Prostate gland (tissue), 2 donors: ENCODE data around the gene PLPPR5. TPM values are rescaled to one million over a fixed set of nuclear protein-coding genes. Genes with fewer than 3 reads are reported as not detected.

Source experiments
- DNase-seq: peaks from one replicate; pipeline ENCODE4 v3.0.0-alpha.2; 2019; ENCODE audit warnings: low spot score
- H3K27ac ChIP-seq, 2 donors: fragments of 200-600 bp; sonication (generic); 2 replicates each; pipeline ENCODE4 v1.5.1; 2017 to 2019
- H3K27me3 ChIP-seq: fragments of 200-600 bp; sonication (generic); replicated peaks from 2 replicates; pipeline ENCODE4 v1.5.1; 2019; ENCODE audit not compliant: insufficient read depth
- H3K36me3 ChIP-seq, 2 donors: fragments of 200-600 bp; sonication (generic); 1 replicate in 1 of 2; 2 replicates in 1 of 2; pipeline versions ENCODE4 v1.5.1 to v1.8.1; 2017 to 2019
- H3K4me1 ChIP-seq: fragments of 200-600 bp; sonication (generic); replicated peaks from 2 replicates; pipeline ENCODE4 v1.5.1; 2019
- H3K4me3 ChIP-seq, 2 donors: fragments of 200-600 bp; sonication (generic); 2 replicates each; pipeline ENCODE4 v1.5.1; 2017 to 2019
- H3K9me3 ChIP-seq: fragments of 200-600 bp; sonication (generic); 2 replicates; pipeline ENCODE4 v1.5.1; 2017
- CTCF ChIP-seq, 4 experiments: fragments of 200-600 bp in 2 of 4; fragments of 450-650 bp in 2 of 4; sonication (generic) in 2 of 4; IDR thresholded peaks; 1 replicate in 3 of 4; 2 replicates in 1 of 4; pipeline ENCODE4 v1.5.1; 2016 to 2019; ENCODE audit warnings: antibody characterized with exemption in 4 of 4, mild to moderate bottlenecking in 2 of 4, moderate library complexity in 2 of 4
- POLR2A ChIP-seq: fragments of 450-650 bp; IDR thresholded peaks from one replicate; pipeline ENCODE4 v1.6.1; 2016; ENCODE audit warnings: antibody characterized with exemption, mild to moderate bottlenecking
- POLR2AphosphoS5 ChIP-seq: sonication (generic); formaldehyde crosslinking; IDR thresholded peaks from one replicate; pipeline ENCODE4 v1.6.1; 2017; ENCODE audit warnings: antibody characterized with exemption
- WGBS: methylation state at CpG from one replicate; pipeline ENCODE4 v1.1.5; 2018; 5-methylcytosine and 5-hydroxymethylcytosine counted together
- intact Hi-C: fragments of 100-400 bp; cut with DNase I; formaldehyde crosslinking; loops from one replicate; pipeline ENCODE4 v1.14.2; 2022
- total RNA-seq, 2 donors: library from RNA; depleted of rRNA; stranded (reverse); fragments of >200 nt; gene quantifications; one replicate each; pipeline ENCODE4 v1.1.0, GENCODE V29; 2016

PLPPR5 gene
- total RNA-seq, 2 donors from 2014 or later: 4.3 TPM; not detected in 1

GRCh38 chr1:98908980-98909379, 95.7 kb downstream of the PLPPR5 start:
- no peak for DNase-seq
- no peak overlapping the region for H3K27ac ChIP-seq
- no peaks in the 10 kb centered on the region for H3K9me3 ChIP-seq
- intact Hi-C loops: no loop called here
- H3K4me1 ChIP-seq: no peaks in the 10 kb centered on the region
- H3K36me3 ChIP-seq: no peaks in the 10 kb centered on the region
- TF ChIP-seq POLR2AphosphoS5 (no peak), CTCF (IDR thresholded peaks at IDR 0.05) (no peak), POLR2A (no peak)
- no peaks in the 10 kb centered on the region for H3K27me3 ChIP-seq
- 67% methylated on average over 1 of the region's 1 CpG for WGBS
- H3K4me3 ChIP-seq: no peak overlapping the region

GRCh38 chr1:98906809-98907208, 97.9 kb downstream of the PLPPR5 start:
- 50% methylated on average over 2 of the region's 2 CpGs for WGBS
- H3K9me3 ChIP-seq: no peaks in the 10 kb centered on the region
- no peaks in the 10 kb centered on the region for H3K27me3 ChIP-seq
- no peak overlapping the region for H3K4me3 ChIP-seq
- intact Hi-C loops: no loop called here
- TF ChIP-seq POLR2A (no peak), CTCF (IDR thresholded peaks at IDR 0.05) (no peak), POLR2AphosphoS5 (no peak)
- H3K36me3 ChIP-seq: no peaks in the 10 kb centered on the region
- DNase-seq: no peak
- H3K4me1 ChIP-seq: no peaks in the 10 kb centered on the region
- H3K27ac ChIP-seq: no peak overlapping the region

DNA sequence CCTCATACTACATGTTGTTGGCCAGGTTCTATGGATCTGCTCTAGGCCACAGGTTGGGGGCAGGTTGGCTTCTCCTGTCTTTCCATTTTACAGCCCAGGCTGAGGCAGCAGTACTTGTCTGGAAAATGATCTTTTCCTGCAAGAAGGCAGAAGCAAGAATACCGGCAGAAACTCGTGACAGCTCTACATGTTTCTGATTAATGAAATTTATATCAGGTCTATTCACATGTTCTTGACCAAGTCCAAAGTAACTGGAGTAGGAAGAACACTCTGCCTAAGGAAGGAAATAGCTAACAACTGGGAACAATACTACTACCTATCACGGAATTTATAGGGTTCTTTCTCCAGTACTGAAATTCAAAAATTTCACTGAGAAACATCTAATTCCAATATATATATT, 98.3 kb downstream of the PLPPR5 start:
- no peak for TF ChIP-seq POLR2AphosphoS5
- no peak for TF ChIP-seq CTCF (IDR thresholded peaks at IDR 0.05)
- no peak for TF ChIP-seq POLR2A
- no peak for DNase-seq
- Histone ChIP-seq H3K27ac (no peak overlapping the region), H3K27me3 (no peaks in the 10 kb centered on the region), H3K4me3 (no peak overlapping the region), H3K36me3 (no peaks in the 10 kb centered on the region), H3K9me3 (no peaks in the 10 kb centered on the region), H3K4me1 (no peaks in the 10 kb centered on the region)
- intact Hi-C loops: no loop called here
- WGBS: 80% methylated on average over 3 of the region's 3 CpGs

DNA sequence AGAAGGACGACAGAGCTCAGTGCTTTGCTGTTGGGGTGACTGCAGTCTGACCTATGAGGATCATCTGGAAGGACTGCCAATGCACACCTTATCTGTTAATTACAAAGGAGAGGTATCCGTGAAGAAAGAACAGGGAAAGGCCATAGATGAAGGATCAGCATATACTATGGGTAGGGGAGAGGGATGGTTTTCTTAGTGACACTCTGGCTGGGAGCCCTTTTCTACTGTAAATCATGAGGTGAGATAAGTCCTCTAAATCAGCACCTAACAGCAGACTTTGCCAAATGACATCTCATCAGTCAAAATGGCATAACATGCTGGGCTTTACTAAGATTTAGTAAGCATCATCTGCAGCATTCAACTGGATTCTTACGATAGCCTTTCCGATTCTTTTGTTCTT, 100.0 kb downstream of the PLPPR5 start:
- no peaks in the 10 kb centered on the region for H3K4me1 ChIP-seq
- WGBS: 84% methylated on average over 4 of the region's 4 CpGs
- no peaks in the 10 kb centered on the region for H3K27me3 ChIP-seq
- H3K4me3 ChIP-seq: no peak overlapping the region
- no peak overlapping the region for H3K27ac ChIP-seq
- TF ChIP-seq POLR2AphosphoS5 (no peak), CTCF (IDR thresholded peaks at IDR 0.05) (no peak), POLR2A (no peak)
- DNase-seq: no peak
- intact Hi-C loops: no loop called here
- H3K36me3 ChIP-seq: no peaks in the 10 kb centered on the region
- H3K9me3 ChIP-seq: no peaks in the 10 kb centered on the region

DNA sequence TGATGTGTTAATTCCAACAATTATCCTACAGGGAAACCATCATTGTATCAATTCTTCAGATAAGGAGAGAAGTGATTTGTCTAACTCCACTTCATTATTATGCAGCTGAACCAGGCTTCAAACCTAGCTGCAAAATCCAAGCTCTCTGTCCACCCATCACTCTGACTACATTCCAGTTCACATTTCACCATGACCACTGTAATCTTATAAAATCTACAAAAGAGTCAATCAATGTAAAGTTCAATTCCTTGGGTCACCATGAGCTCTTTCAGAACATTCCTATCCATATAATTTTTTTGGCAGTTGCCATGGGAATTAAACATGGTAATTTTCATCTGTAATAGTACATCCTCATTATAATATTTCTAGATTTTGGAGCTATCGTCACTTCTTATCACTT, 100.9 kb downstream of the PLPPR5 start:
- Histone ChIP-seq H3K9me3 (no peaks in the 10 kb centered on the region), H3K4me3 (no peak overlapping the region), H3K4me1 (no peaks in the 10 kb centered on the region), H3K27me3 (no peaks in the 10 kb centered on the region), H3K36me3 (no peaks in the 10 kb centered on the region), H3K27ac (no peak overlapping the region)
- TF ChIP-seq POLR2A (no peak), CTCF (IDR thresholded peaks at IDR 0.05) (no peak), POLR2AphosphoS5 (no peak)
- DNase-seq: no peak
- 91% methylated on average over 1 of the region's 1 CpG for WGBS
- intact Hi-C loops: no loop called here
